Measurements from ENCODE around the gene NUP133. TPM values are rescaled to one million over a fixed set of nuclear protein-coding genes. Genes with fewer than 3 reads are reported as not detected.

The NUP133 gene
- total and polyA plus RNA-seq, 2 experiments from 2014 or later, result 29.5 to 65.4 TPM

- no peak overlapping the region for H2AFZ ChIP-seq
- H3K4me1 ChIP-seq (ENCODE audit: insufficient read depth), result peaks cover 7% of the 10 kb centered on the region; the same call in 1 of the 2 replicates
- Mint-ChIP-seq H3K4me3 (no peak overlapping the region), H3K9me3 (no peaks in the 10 kb centered on the region), H3K36me3 (ENCODE audit: low read depth) (no peaks in the 10 kb centered on the region), H3K27me3 (ENCODE audit: insufficient read depth, low read depth, poor library complexity) (peaks cover 7% of the 10 kb centered on the region), H3K4me1 (peaks cover 26% of the 10 kb centered on the region), H3K27ac (peak overlapping the region; percentile 22)
- H3K27ac ChIP-seq (ENCODE audit: low read depth), result no peak overlapping the region
- H3K27me3 ChIP-seq (ENCODE audit: insufficient read depth), result no peaks in the 10 kb centered on the region
- no peak for ATAC-seq
- no peak overlapping the region for H3K4me3 ChIP-seq
- H4K20me1 ChIP-seq (replicated peaks; ENCODE audit: insufficient read depth), result peaks cover 9% of the 10 kb centered on the region; the same call in 1 of the 2 replicates
- H3K9me2 ChIP-seq (ENCODE audit: insufficient read depth), result no peaks in the 10 kb centered on the region
- H3K36me3 ChIP-seq (ENCODE audit: insufficient read depth), result no peaks in the 10 kb centered on the region
- H3F3A ChIP-seq (replicated peaks; ENCODE audit: low read depth), result 0 out of 2 replicates have a peak, but pooled peaks cover 10% of the 10 kb centered on the region
- H3K79me2 ChIP-seq (replicated peaks; ENCODE audit: insufficient read depth), result peaks cover 45% of the 10 kb centered on the region
- no peak for TF ChIP-seq REST (IDR thresholded peaks at IDR 0.05; ENCODE audit: unreplicated experiment)
- no peak for TF ChIP-seq CTCF (conservative IDR thresholded peaks at IDR 0.05; ENCODE audit: low read depth in 2 of 2)
- TF ChIP-seq ZNF114 (CRISPR knock-in tag; IDR thresholded peaks at IDR 0.05), result no peak
- TF ChIP-seq CREB1 (CRISPR knock-in tag; IDR thresholded peaks at IDR 0.05; ENCODE audit: low read depth), result no peak
- no peak for TF ChIP-seq POLR2AphosphoS5 (IDR thresholded peaks at IDR 0.05; ENCODE audit: low read depth)
- TF ChIP-seq EZH2 (IDR thresholded peaks at IDR 0.05; ENCODE audit: low read depth, unreplicated experiment), result no peak
- TF ChIP-seq ZNF331 (CRISPR knock-in tag; IDR thresholded peaks at IDR 0.05; ENCODE audit: low read depth), result no peak
- no peak for TF ChIP-seq ZNF462 (CRISPR knock-in tag; IDR thresholded peaks at IDR 0.05)
- no peak for TF ChIP-seq NANOG (IDR thresholded peaks at IDR 0.05; ENCODE audit: borderline replicate concordance)
- TF ChIP-seq, protein P1, sequence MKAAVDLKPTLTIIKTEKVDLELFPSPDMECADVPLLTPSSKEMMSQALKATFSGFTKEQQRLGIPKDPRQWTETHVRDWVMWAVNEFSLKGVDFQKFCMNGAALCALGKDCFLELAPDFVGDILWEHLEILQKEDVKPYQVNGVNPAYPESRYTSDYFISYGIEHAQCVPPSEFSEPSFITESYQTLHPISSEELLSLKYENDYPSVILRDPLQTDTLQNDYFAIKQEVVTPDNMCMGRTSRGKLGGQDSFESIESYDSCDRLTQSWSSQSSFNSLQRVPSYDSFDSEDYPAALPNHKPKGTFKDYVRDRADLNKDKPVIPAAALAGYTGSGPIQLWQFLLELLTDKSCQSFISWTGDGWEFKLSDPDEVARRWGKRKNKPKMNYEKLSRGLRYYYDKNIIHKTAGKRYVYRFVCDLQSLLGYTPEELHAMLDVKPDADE (IDR thresholded peaks at IDR 0.05), result no peak
- TF ChIP-seq JUNB (IDR thresholded peaks at IDR 0.05; ENCODE audit: unreplicated experiment), result no peak
- no peak for TF ChIP-seq STAT1 (IDR thresholded peaks at IDR 0.05; ENCODE audit: unreplicated experiment)
- TF ChIP-seq EZH2phosphoT487 (IDR thresholded peaks at IDR 0.05; ENCODE audit: unreplicated experiment), result no peak
- no peak for DNase-seq (ENCODE audit: low spot score)
- 0 out of 2 replicates have a peak overlapping the region, but pooled peaks have one; percentile 16 for H3K4me2 ChIP-seq
These were observed 46.9 kb upstream of the NUP133 start for GRCh38 chr1:229554886-229555621.
